Lower leg skin (tissue), 3 donors: ENCODE measurements around the gene MAEA.

Experiments
- POLR2A ChIP-seq, 2 donors: fragments of 450-650 bp; IDR thresholded peaks; one replicate each; pipeline ENCODE4 v1.6.1; 2016 to 2017; ENCODE audit warnings: antibody characterized with exemption in 2 of 2, mild to moderate bottlenecking in 1 of 2, moderate library complexity in 1 of 2
- TF ChIP-seq, protein P1 (sequence below), 3 donors: fragments of 450-650 bp; IDR thresholded peaks; one replicate each; pipeline ENCODE4 v1.5.1; 2016; ENCODE audit warnings: antibody characterized with exemption in 3 of 3, mild to moderate bottlenecking in 3 of 3, moderate library complexity in 2 of 3

DNA sequence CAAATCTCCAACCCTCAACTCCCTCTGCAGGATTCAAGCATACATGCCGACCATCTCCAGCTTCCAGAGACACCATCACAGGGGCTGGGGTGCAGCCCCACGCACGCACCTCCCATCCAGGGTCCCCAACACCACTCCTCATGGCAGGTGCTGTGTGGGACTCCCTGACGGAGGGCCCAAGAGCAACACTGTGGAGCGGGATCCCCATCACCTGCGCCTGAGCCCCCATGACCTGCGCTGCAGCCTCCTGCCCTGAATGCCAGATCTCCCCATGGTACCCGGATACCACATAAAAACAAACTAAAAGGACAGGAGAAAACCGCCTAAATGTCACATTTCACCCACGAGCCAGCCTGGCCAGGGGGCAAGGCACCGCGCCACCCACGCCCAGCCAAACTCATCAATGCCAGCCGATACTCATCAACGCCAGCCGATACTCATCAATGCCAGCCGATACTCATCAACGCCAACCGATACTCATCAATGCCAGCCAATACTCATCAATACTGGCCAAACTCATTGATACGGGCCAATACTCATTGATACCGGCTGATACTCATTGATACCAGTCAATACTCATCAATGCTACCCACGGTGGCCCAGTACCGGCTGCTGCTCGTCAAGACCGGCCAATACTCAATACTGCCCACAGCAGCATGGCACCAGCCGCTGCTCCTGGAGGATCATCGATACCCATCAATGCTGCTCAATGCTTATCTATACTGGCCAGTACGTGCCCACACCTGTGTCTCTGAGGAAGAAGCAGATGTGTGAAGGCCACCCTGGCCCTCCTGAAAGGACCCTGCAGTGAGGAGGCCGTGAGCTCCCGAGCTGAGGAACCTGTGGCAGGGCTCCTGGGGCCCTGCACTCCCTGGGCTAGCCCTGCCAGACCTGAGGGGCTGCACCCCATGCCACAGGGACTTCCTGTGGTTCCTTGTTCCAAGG lies 46.9 kb upstream of the MAEA start:
- TF ChIP-seq POLR2A (IDR thresholded peaks at IDR 0.05) = no peak
- TF ChIP-seq, protein P1, sequence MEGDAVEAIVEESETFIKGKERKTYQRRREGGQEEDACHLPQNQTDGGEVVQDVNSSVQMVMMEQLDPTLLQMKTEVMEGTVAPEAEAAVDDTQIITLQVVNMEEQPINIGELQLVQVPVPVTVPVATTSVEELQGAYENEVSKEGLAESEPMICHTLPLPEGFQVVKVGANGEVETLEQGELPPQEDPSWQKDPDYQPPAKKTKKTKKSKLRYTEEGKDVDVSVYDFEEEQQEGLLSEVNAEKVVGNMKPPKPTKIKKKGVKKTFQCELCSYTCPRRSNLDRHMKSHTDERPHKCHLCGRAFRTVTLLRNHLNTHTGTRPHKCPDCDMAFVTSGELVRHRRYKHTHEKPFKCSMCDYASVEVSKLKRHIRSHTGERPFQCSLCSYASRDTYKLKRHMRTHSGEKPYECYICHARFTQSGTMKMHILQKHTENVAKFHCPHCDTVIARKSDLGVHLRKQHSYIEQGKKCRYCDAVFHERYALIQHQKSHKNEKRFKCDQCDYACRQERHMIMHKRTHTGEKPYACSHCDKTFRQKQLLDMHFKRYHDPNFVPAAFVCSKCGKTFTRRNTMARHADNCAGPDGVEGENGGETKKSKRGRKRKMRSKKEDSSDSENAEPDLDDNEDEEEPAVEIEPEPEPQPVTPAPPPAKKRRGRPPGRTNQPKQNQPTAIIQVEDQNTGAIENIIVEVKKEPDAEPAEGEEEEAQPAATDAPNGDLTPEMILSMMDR (IDR thresholded peaks at IDR 0.05) = no peak
